Measurements from ENCODE around the gene MIB1. TPM values are rescaled to one million over a fixed set of nuclear protein-coding genes. Genes with fewer than 3 reads are reported as not detected.

MIB1 gene
- total and polyA plus RNA-seq, 9 of the 15 experiments (the other 6 are each of a cell fraction or from before 2014, with no cell fraction given): 7.2 to 43.8 (median 23.2) TPM

GRCh38 chr18:21740538-21741311 lies at the start of gene MIB1 (continued):
- TF ChIP-seq PKNOX1 (IDR thresholded peaks at IDR 0.05) (no peak), BHLHE40 (IDR thresholded peaks at IDR 0.05; ENCODE audit: low read length) (no peak), SMAD3 (CRISPR knock-in tag; conservative IDR thresholded peaks at IDR 0.05) (no peak), POU5F1 (IDR thresholded peaks at IDR 0.05; ENCODE audit: borderline replicate concordance, low read depth, low read length, partially characterized antibody) (no peak), ZNF165 (CRISPR knock-in tag; IDR thresholded peaks at IDR 0.05; ENCODE audit: borderline replicate concordance) (no peak), GTF2E2 (tag; IDR thresholded peaks at IDR 0.05) (no peak), FOXK2 (conservative IDR thresholded peaks at IDR 0.05 in 1 of 2, IDR thresholded peaks at IDR 0.05 in 1 of 2; ENCODE audit: low read depth in 2 of 2) (no peak), THRAP3 (IDR thresholded peaks at IDR 0.05; ENCODE audit: borderline replicate concordance) (no peak), DPF2 (IDR thresholded peaks at IDR 0.05) (no peak), LCOR (CRISPR knock-in tag; IDR thresholded peaks at IDR 0.05) (no peak), HNRNPK (IDR thresholded peaks at IDR 0.05; ENCODE audit: low read depth, low read length, poor library complexity, severe bottlenecking) (no peak), ZNF766 (CRISPR knock-in tag; conservative IDR thresholded peaks at IDR 0.05) (no peak), ZBTB9 (CRISPR knock-in tag; IDR thresholded peaks at IDR 0.05) (peak; percentile 77), CREBBP (IDR thresholded peaks at IDR 0.05; ENCODE audit: low read depth, low read length) (no peak), NFYB (IDR thresholded peaks at IDR 0.05; ENCODE audit: extremely low read depth, insufficient read length) (no peak), ZKSCAN8 (CRISPR knock-in tag; IDR thresholded peaks at IDR 0.05) (no peak), TBP (optimal IDR thresholded peaks at IDR 0.05; ENCODE audit: low read depth, low read length) (peak; percentile 75), RBM22 (IDR thresholded peaks at IDR 0.05; ENCODE audit: low read depth, low read length, poor library complexity, severe bottlenecking) (no peak), CREB3 (tag; conservative IDR thresholded peaks at IDR 0.05; ENCODE audit: low read depth) (no peak), PTRF (tag; IDR thresholded peaks at IDR 0.05) (no peak), YY1 (IDR thresholded peaks at IDR 0.05; ENCODE audit: borderline replicate concordance in 1 of 3, control insufficient read depth in 1 of 3, extremely low read depth in 1 of 3, insufficient read depth in 3 of 3, insufficient read length in 1 of 3, insufficient replicate concordance in 2 of 3, low read depth in 1 of 3, low read length in 2 of 3) (peak in 1 of 3 experiments; percentile 48), FOXJ3 (CRISPR knock-in tag; IDR thresholded peaks at IDR 0.05) (no peak), MEIS2 (IDR thresholded peaks at IDR 0.05; ENCODE audit: partially characterized antibody) (peak; percentile 86)
- TF ChIP-seq, protein P1, sequence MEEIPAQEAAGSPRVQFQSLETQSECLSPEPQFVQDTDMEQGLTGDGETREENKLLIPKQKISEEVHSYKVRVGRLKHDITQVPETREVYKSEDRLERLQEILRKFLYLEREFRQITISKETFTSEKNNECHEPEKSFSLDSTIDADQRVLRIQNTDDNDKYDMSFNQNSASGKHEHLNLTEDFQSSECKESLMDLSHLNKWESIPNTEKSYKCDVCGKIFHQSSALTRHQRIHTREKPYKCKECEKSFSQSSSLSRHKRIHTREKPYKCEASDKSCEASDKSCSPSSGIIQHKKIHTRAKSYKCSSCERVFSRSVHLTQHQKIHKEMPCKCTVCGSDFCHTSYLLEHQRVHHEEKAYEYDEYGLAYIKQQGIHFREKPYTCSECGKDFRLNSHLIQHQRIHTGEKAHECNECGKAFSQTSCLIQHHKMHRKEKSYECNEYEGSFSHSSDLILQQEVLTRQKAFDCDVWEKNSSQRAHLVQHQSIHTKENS (CRISPR knock-in tag; IDR thresholded peaks at IDR 0.05): no peak
